Middle frontal gyrus (tissue), 1 donor: Measurements from ENCODE around the gene USP49.
"Not testable (repeated sequence)": the region's sequence is repeated elsewhere in the genome, so short reads cannot be mapped to it uniquely, and the experiment has no call there.

ENCODE experiments used
- DNase-seq: peaks from one replicate; pipeline ENCODE4 v3.0.0-alpha.2; 2015; ENCODE audit warnings: low spot score; ENCODE audit errors: extremely low spot score

Gene USP49

GRCh38 chr6:41895300-41896233, at the start of gene USP49:
TSS of gene USP49 (minus strand) at chr6:41895375. CDS start at chr6:41806983, 88,392 bp downstream.
- DNase-seq: peak; percentile 71

GRCh38 chr6:41943456-41943855, 48.3 kb upstream of the USP49 start:
- DNase-seq: no peak

- not testable (repeated sequence) for DNase-seq
Observed at GRCh38 chr6:41942882-41943281, 47.7 kb upstream of the USP49 start.

GRCh38 chr6:41942067-41942851, 47.1 kb upstream of the USP49 start:
- DNase-seq: no peak

GRCh38 chr6:41941280-41942066, 46.3 kb upstream of the USP49 start, which contains the start of gene CCND3:
TSS of gene CCND3 (minus strand) at chr6:41941808. CDS start at chr6:41941649, 159 bp downstream.
- peak; percentile 85 for DNase-seq

- DNase-seq: peak; percentile 53
Observed at GRCh38 chr6:41940759-41941279, 45.6 kb upstream of the USP49 start.

- DNase-seq: no peak
Observed at GRCh38 chr6:41939848-41940758, 44.9 kb upstream of the USP49 start.

- DNase-seq: no peak
Observed at GRCh38 chr6:41939176-41939847, 44.1 kb upstream of the USP49 start.

- DNase-seq: no peak
Observed at GRCh38 chr6:41938590-41939175, 43.5 kb upstream of the USP49 start.

- no peak for DNase-seq
Observed at GRCh38 chr6:41937861-41938574, 42.8 kb upstream of the USP49 start.

- no peak for DNase-seq
Observed at GRCh38 chr6:41937472-41937860, 42.3 kb upstream of the USP49 start.

GRCh38 chr6:41936073-41936837, 41.1 kb upstream of the USP49 start:
- peak; percentile 72 for DNase-seq

GRCh38 chr6:41935685-41936072, 40.5 kb upstream of the USP49 start:
- DNase-seq: no peak

GRCh38 chr6:41935193-41935574, 40.0 kb upstream of the USP49 start:
- no peak for DNase-seq

- no peak for DNase-seq
Observed at GRCh38 chr6:41934278-41935192, 39.4 kb upstream of the USP49 start.

- no peak for DNase-seq
Observed at GRCh38 chr6:41932378-41932777, 37.2 kb upstream of the USP49 start.

GRCh38 chr6:41931792-41932191, 36.6 kb upstream of the USP49 start:
- DNase-seq: no peak
